ENCODE data around the gene PTPRA. TPM values are rescaled to one million over a fixed set of nuclear protein-coding genes. Genes with fewer than 3 reads are reported as not detected.
"Not testable (repeated sequence)": the region's sequence is repeated elsewhere in the genome, so short reads cannot be mapped to it uniquely, and the experiment has no call there.

Gene PTPRA
- polyA plus RNA-seq, 3 donors, result 13.0 to 41.9 (median 13.1) TPM

GRCh38 chr20:3072530-3073250, 199.4 kb downstream of the PTPRA start:
- no peaks in the 10 kb centered on the region for H3K79me2 ChIP-seq (ENCODE audit: insufficient read depth, low read length)
- H3K36me3 ChIP-seq (replicated peaks in 1 of 2; ENCODE audit: control insufficient read depth in 1 of 2, insufficient read depth in 2 of 2, low read length in 2 of 2), result no peaks in the 10 kb centered on the region
- peaks cover 0 to 5% of the 10 kb centered on the region in 2 donors for H3K36me3 Mint-ChIP-seq
- H3K27ac Mint-ChIP-seq, result no peak overlapping the region
- H3K9me3 Mint-ChIP-seq, result peaks cover 3 to 15% (median 11%) of the 10 kb centered on the region in 7 donors
- no peak for TF ChIP-seq CTCF (IDR thresholded peaks at IDR 0.05)
- peaks cover 37 to 61% (median 47%) of the 10 kb centered on the region in 3 donors for H3K27me3 Mint-ChIP-seq (ENCODE audit: low read depth in 3 of 3)
- no peaks in the 10 kb centered on the region for H4K20me1 ChIP-seq (ENCODE audit: insufficient read depth, low read length)
- peak overlapping the region; percentile 74 to 88 for H3K4me3 Mint-ChIP-seq
- peak overlapping the region; percentile 80 for H3K4me2 ChIP-seq (replicated peaks; ENCODE audit: extremely low read depth, low read length, poor library complexity, severe bottlenecking)
- peaks cover 24 to 31% of the 10 kb centered on the region in 2 donors for H3K4me1 ChIP-seq (ENCODE audit: control insufficient read depth in 1 of 2, insufficient read depth in 2 of 2, low read length in 2 of 2)
- H3K9me3 ChIP-seq (replicated peaks in 1 of 2; ENCODE audit: control insufficient read depth in 1 of 2, insufficient read depth in 1 of 2, low read length in 2 of 2), result no peaks in the 10 kb centered on the region
- no peak overlapping the region for H3K9ac ChIP-seq (ENCODE audit: insufficient read depth, low read length, poor library complexity, severe bottlenecking)
- peaks cover 29% of the 10 kb centered on the region for H3K4me1 Mint-ChIP-seq
- H3K27me3 ChIP-seq (ENCODE audit: control insufficient read depth in 2 of 2, insufficient read depth in 2 of 2, low read length in 2 of 2), result peaks cover 11 to 37% of the 10 kb centered on the region in 2 donors
- WGBS (ENCODE audit: insufficient coverage), result 83% methylated on average over 21 of the region's 22 CpGs
- H2AFZ ChIP-seq (ENCODE audit: insufficient read depth, low read depth, low read length, poor library complexity, severe bottlenecking), result peak overlapping the region; percentile 81
- intact Hi-C loops (cut with micrococcal nuclease), result no loop called here
- no peak overlapping the region for H3K27ac ChIP-seq (ENCODE audit: low read depth in 1 of 2, low read length in 2 of 2)
- no peak for DNase-seq
- peak overlapping the region in 2 of 3 experiments; percentile 7 to 69 for H3K4me3 ChIP-seq (replicated peaks in 1 of 3; ENCODE audit: low read depth in 2 of 3, low read length in 3 of 3)

GRCh38 chr20:3073251-3073643, 200.0 kb downstream of the PTPRA start:
- H3K4me3 Mint-ChIP-seq, result peak overlapping the region in 1 of 2 donors; percentile 88
- H4K20me1 ChIP-seq (ENCODE audit: insufficient read depth, low read length); H3K27ac Mint-ChIP-seq; H3K4me2 ChIP-seq (replicated peaks; ENCODE audit: extremely low read depth, low read length, poor library complexity, severe bottlenecking); H3K4me3 ChIP-seq (replicated peaks in 1 of 3; ENCODE audit: low read depth in 2 of 3, low read length in 3 of 3); H3K36me3 Mint-ChIP-seq; H3K27ac ChIP-seq (ENCODE audit: low read depth in 1 of 2, low read length in 2 of 2); H3K9me3 ChIP-seq (replicated peaks in 1 of 2; ENCODE audit: control insufficient read depth in 1 of 2, insufficient read depth in 1 of 2, low read length in 2 of 2); H3K79me2 ChIP-seq (ENCODE audit: insufficient read depth, low read length); intact Hi-C loops (cut with micrococcal nuclease); H3K9ac ChIP-seq (ENCODE audit: insufficient read depth, low read length, poor library complexity, severe bottlenecking); H2AFZ ChIP-seq (ENCODE audit: insufficient read depth, low read depth, low read length, poor library complexity, severe bottlenecking); H3K36me3 ChIP-seq (replicated peaks in 1 of 2; ENCODE audit: control insufficient read depth in 1 of 2, insufficient read depth in 2 of 2, low read length in 2 of 2); DNase-seq: not testable (repeated sequence)
- H3K27me3 ChIP-seq (ENCODE audit: control insufficient read depth in 2 of 2, insufficient read depth in 2 of 2, low read length in 2 of 2), result peaks cover 11 to 41% of the 10 kb centered on the region in 2 donors
- H3K9me3 Mint-ChIP-seq, result peaks cover 3 to 19% (median 14%) of the 10 kb centered on the region in 7 donors
- 100% methylated on average over 6 of the region's 8 CpGs for WGBS (ENCODE audit: insufficient coverage)
- peaks cover 33% of the 10 kb centered on the region for H3K4me1 Mint-ChIP-seq
- peaks cover 37 to 64% (median 48%) of the 10 kb centered on the region in 3 donors for H3K27me3 Mint-ChIP-seq (ENCODE audit: low read depth in 3 of 3)
- H3K4me1 ChIP-seq (ENCODE audit: control insufficient read depth in 1 of 2, insufficient read depth in 2 of 2, low read length in 2 of 2), result peaks cover 26 to 34% of the 10 kb centered on the region in 2 donors
